MCF 10A (cell line): Measurements from ENCODE around the gene PIK3CB. TPM values are rescaled to one million over a fixed set of nuclear protein-coding genes. Genes with fewer than 3 reads are reported as not detected.

Experiments used
- BruUV-seq: library from RNA; stranded (reverse); fragments of 400-500 nt; replicated peaks from 2 replicates; lab custom pipeline; 2021; lab: Mats Ljungman, UMichigan
- CTCF ChIA-PET: fragments of 300-600 bp; sonication (Branson Sonifier 250); formaldehyde crosslinking; extraction: SDS; loops from one replicate; lab custom pipeline; 2021; ENCODE audit warnings: antibody characterized with exemption, inconsistent platforms; lab: Yijun Ruan, JAX
- POLR2A ChIA-PET: fragments of 300-600, 350-650 bp; sonication (Branson Sonifier 250); formaldehyde crosslinking; extraction: SDS; loops from one replicate; lab custom pipeline; 2020; ENCODE audit warnings: antibody characterized with exemption, inconsistent platforms; lab: Yijun Ruan, JAX
- DNase-seq: peaks from one replicate; pipeline ENCODE4 v3.0.0-alpha.2; 2018; ENCODE audit not compliant: unreplicated experiment
- H3K27ac Mint-ChIP-seq: one replicate; pipeline ENCODE4 v1.8.0; 2022; ENCODE audit warnings: mild to moderate bottlenecking, low read depth, mixed read lengths; ENCODE audit not compliant: unreplicated experiment
- H3K27me3 Mint-ChIP-seq: one replicate; pipeline ENCODE4 v1.8.0; 2022; ENCODE audit warnings: mixed read lengths; ENCODE audit not compliant: insufficient read depth, unreplicated experiment
- H3K36me3 Mint-ChIP-seq: one replicate; pipeline ENCODE4 v1.8.0; 2022; ENCODE audit warnings: mild to moderate bottlenecking, moderate library complexity, mixed read lengths; ENCODE audit not compliant: insufficient read depth, unreplicated experiment
- H3K4me1 Mint-ChIP-seq: one replicate; pipeline ENCODE4 v1.8.0; 2022; ENCODE audit warnings: mixed read lengths; ENCODE audit not compliant: insufficient read depth, unreplicated experiment
- H3K4me3 Mint-ChIP-seq: one replicate; pipeline ENCODE4 v1.8.0; 2022; ENCODE audit warnings: mild to moderate bottlenecking, moderate library complexity, mixed read lengths; ENCODE audit not compliant: unreplicated experiment
- H3K9me3 Mint-ChIP-seq: one replicate; pipeline ENCODE4 v1.8.0; 2022; ENCODE audit warnings: mixed read lengths; ENCODE audit not compliant: unreplicated experiment
- CTCF ChIP-seq: fragments of 200-600 bp; IDR thresholded peaks from one replicate; pipeline ENCODE4 v1.8.0; 2022; ENCODE audit warnings: antibody characterized with exemption, mild to moderate bottlenecking; ENCODE audit not compliant: unreplicated experiment
- intact Hi-C: fragments of 100-400 bp; cut with micrococcal nuclease; formaldehyde crosslinking; loops from 2 replicates; pipeline ENCODE4 v1.14.1; 2022
- total RNA-seq: library from RNA; stranded (reverse); gene quantifications from 2 replicates; pipeline ENCODE4 v1.2.3, GENCODE V29; 2022

The PIK3CB gene
- total RNA-seq, 1 experiment from 2014 or later, result 21.1 TPM

GRCh38 chr3:138854940-138855339 is 20.2 kb upstream of the PIK3CB start:
- no peaks in the 10 kb centered on the region for H3K27me3 Mint-ChIP-seq
- DNase-seq, result no peak
- no TSS peak for BruUV-seq
- CTCF ChIA-PET, result interaction anchor here (0.5 to 1.8 kb wide), 5 partner anchors 8 to 627 kb away, joined by 3 to 9 read pairs (median 4); no protein-coding TSS in a partner anchor
- TF ChIP-seq CTCF, result no peak
- H3K4me1 Mint-ChIP-seq, result no peaks in the 10 kb centered on the region
- H3K27ac Mint-ChIP-seq, result no peak overlapping the region
- no peaks in the 10 kb centered on the region for H3K36me3 Mint-ChIP-seq
- POLR2A ChIA-PET, result interaction anchor here (0.7 to 2.4 kb wide), 4 partner anchors 8 to 261 kb away, joined by 3 to 8 read pairs (median 5); partner anchors contain the start of gene CEP70
- H3K4me3 Mint-ChIP-seq, result no peak overlapping the region
- no peaks in the 10 kb centered on the region for H3K9me3 Mint-ChIP-seq
- intact Hi-C loops, result no loop called here

- H3K27me3 Mint-ChIP-seq, result no peaks in the 10 kb centered on the region
- no peaks in the 10 kb centered on the region for H3K4me1 Mint-ChIP-seq
- BruUV-seq, result no TSS peak
- H3K9me3 Mint-ChIP-seq, result no peaks in the 10 kb centered on the region
- CTCF ChIA-PET, result interaction anchor here (0.5 to 1.8 kb wide), 4 partner anchors 9 to 159 kb away, joined by 3 to 9 read pairs (median 4); no protein-coding TSS in a partner anchor
- DNase-seq, result no peak
- no peak overlapping the region for H3K27ac Mint-ChIP-seq
- no peak for TF ChIP-seq CTCF
- no peak overlapping the region for H3K4me3 Mint-ChIP-seq
- intact Hi-C loops, result no loop called here
- H3K36me3 Mint-ChIP-seq, result no peaks in the 10 kb centered on the region
- POLR2A ChIA-PET, result interaction anchor here (0.9 to 2.4 kb wide), 4 partner anchors 8 to 260 kb away, joined by 3 to 8 read pairs (median 5); partner anchors contain the start of gene CEP70
Observed at GRCh38 chr3:138854204-138854603, 19.5 kb upstream of the PIK3CB start.

GRCh38 chr3:138850151-138850550 is 15.4 kb upstream of the PIK3CB start:
- POLR2A ChIA-PET, result no interaction called here

More at GRCh38 chr3:138850151-138850550, 15.4 kb upstream of the PIK3CB start:
- H3K27ac Mint-ChIP-seq, result no peak overlapping the region
- no peak for TF ChIP-seq CTCF
- H3K27me3 Mint-ChIP-seq, result no peaks in the 10 kb centered on the region
- no peaks in the 10 kb centered on the region for H3K4me1 Mint-ChIP-seq
- no TSS peak for BruUV-seq
- intact Hi-C loops, result no loop called here
- peaks cover 6% of the 10 kb centered on the region for H3K36me3 Mint-ChIP-seq
- peak; percentile 8 for DNase-seq
- no peak overlapping the region for H3K4me3 Mint-ChIP-seq
- CTCF ChIA-PET, result interaction anchor here (0.6 to 0.9 kb wide), 2 partner anchors 8 to 65 kb away, joined by 4 read pairs; no protein-coding TSS in a partner anchor
- no peaks in the 10 kb centered on the region for H3K9me3 Mint-ChIP-seq
